HEK293T (cell line): ENCODE measurements around the gene HIGD1B.

Source experiments
- CTCF ChIA-PET: fragments of 350-600 bp; formaldehyde crosslinking; extraction: SDS; loops from one replicate; lab custom pipeline; 2021; ENCODE audit warnings: antibody characterized with exemption, inconsistent platforms; lab: Yijun Ruan, JAX
- POLR2A ChIA-PET: fragments of 350-600 bp; formaldehyde crosslinking; extraction: SDS; loops from one replicate; lab custom pipeline; 2020; ENCODE audit warnings: antibody characterized with exemption, inconsistent platforms; lab: Yijun Ruan, JAX
- DNase-seq: peaks from one replicate; pipeline ENCODE4 v3.0.0; 2012; ENCODE audit warnings: mixed read lengths; ENCODE audit errors: extremely low spot score
- ARNT ChIP-seq: fragments of 450-650 bp; IDR thresholded peaks from 2 replicates; pipeline ENCODE4 v1.6.1; 2017; ENCODE audit warnings: mild to moderate bottlenecking
- BHLHE40 ChIP-seq: fragments of 450-650 bp; IDR thresholded peaks from 2 replicates; pipeline ENCODE4 v1.6.1; 2016; ENCODE audit warnings: mild to moderate bottlenecking, moderate library complexity, borderline replicate concordance
- CTBP1 ChIP-seq: fragments of 450-650 bp; IDR thresholded peaks from 2 replicates; pipeline ENCODE4 v1.6.1; 2016; ENCODE audit warnings: borderline replicate concordance
- ELF4 ChIP-seq: fragments of 450-650 bp; IDR thresholded peaks from 2 replicates; pipeline ENCODE4 v1.6.1; 2017; ENCODE audit warnings: antibody characterized with exemption
- FOXA1 ChIP-seq: fragments of 450-650 bp; IDR thresholded peaks from 2 replicates; pipeline ENCODE4 v1.6.1; 2016; ENCODE audit warnings: mild to moderate bottlenecking
- FOXK2 ChIP-seq: fragments of 450-650 bp; IDR thresholded peaks from 2 replicates; pipeline ENCODE4 v1.6.1; 2016; ENCODE audit warnings: mild to moderate bottlenecking
- FOXM1 ChIP-seq: fragments of 450-650 bp; IDR thresholded peaks from 2 replicates; pipeline ENCODE4 v1.6.1; 2017; ENCODE audit warnings: mild to moderate bottlenecking, borderline replicate concordance
- HDGF ChIP-seq: fragments of 450-650 bp; IDR thresholded peaks from 2 replicates; pipeline ENCODE4 v1.6.1; 2017; ENCODE audit warnings: antibody characterized with exemption, borderline replicate concordance
- L3MBTL2 ChIP-seq: fragments of 450-650 bp; conservative IDR thresholded peaks from 2 replicates; pipeline ENCODE4 v1.6.1; 2016; ENCODE audit warnings: mild to moderate bottlenecking
- LEF1 ChIP-seq: fragments of 450-650 bp; IDR thresholded peaks from 2 replicates; pipeline ENCODE4 v1.6.1; 2017; ENCODE audit warnings: mild to moderate bottlenecking, borderline replicate concordance
- NFRKB ChIP-seq: fragments of 450-650 bp; IDR thresholded peaks from 2 replicates; pipeline ENCODE4 v1.6.1; 2016; ENCODE audit warnings: mild to moderate bottlenecking, moderate library complexity
- PKNOX1 ChIP-seq: fragments of 450-650 bp; IDR thresholded peaks from 2 replicates; pipeline ENCODE4 v1.6.1; 2016
- SP1 ChIP-seq: fragments of 450-650 bp; IDR thresholded peaks from 2 replicates; pipeline ENCODE4 v1.6.1; 2017
- SUZ12 ChIP-seq: fragments of 450-650 bp; IDR thresholded peaks from 2 replicates; pipeline ENCODE4 v1.6.1; 2016; ENCODE audit warnings: mild to moderate bottlenecking
- TARDBP ChIP-seq: fragments of 450-650 bp; IDR thresholded peaks from 2 replicates; pipeline ENCODE4 v1.6.1; 2016
- ZNF384 ChIP-seq: fragments of 450-650 bp; IDR thresholded peaks from 2 replicates; pipeline ENCODE4 v1.6.1; 2016

The HIGD1B gene

DNA sequence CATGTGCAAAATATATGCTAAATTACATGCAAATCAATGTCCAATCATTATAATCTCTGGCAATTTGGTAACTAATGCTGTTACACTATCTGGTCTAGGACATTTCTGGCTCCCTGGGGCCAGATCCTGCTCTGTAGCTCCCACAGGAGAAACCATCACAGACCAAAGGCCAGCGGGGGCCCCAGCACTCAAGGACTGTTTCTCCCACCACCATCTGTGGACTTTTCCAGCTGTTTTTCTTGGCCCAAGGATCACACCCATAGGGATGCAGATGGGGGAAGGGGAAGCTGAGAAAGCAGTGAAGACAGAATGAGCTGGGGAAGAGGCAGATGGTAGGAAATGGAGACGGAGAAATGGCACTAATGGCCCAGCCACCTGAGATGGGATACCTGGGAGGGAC, at the start of gene HIGD1B:
Gene HIGD1B, plus strand, starts transcription at position 298 of the 400 bp plus-strand sequence. CDS start 270 bp downstream, outside the sequence.
- no peak for DNase-seq
- TF ChIP-seq SP1 (no peak), FOXA1 (no peak), FOXK2 (no peak), BHLHE40 (no peak), ELF4 (no peak), HDGF (no peak), TARDBP (no peak), NFRKB (no peak), FOXM1 (no peak), ZNF384 (no peak)
- CTCF ChIA-PET, result no interaction called here
- POLR2A ChIA-PET, result no interaction called here

DNA sequence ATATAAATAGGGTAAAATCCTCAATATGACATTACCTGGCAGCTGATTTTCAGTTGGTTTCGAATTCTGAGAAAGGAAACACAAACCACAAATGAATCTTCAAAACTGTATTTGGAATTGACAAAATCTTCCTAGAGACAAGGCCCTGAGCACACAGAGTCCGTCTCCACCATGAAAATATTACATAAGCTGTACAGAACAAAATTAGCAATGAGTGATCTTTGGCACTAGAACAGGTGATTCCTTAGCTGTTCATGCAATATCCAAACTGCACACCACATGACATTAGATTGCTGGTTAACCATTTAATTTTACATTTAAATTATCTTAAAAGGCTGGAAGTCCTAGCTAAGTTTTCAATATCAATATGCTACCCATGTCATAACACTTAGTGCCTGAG, 49.3 kb upstream of the HIGD1B start:
- POLR2A ChIA-PET, result interaction anchor here (1.0 kb wide), 1 partner anchor 19 kb away, joined by 3 read pairs; no protein-coding TSS in a partner anchor
- no peak for DNase-seq
- TF ChIP-seq ZNF384 (no peak), ARNT (no peak), CTBP1 (no peak), ELF4 (no peak), SP1 (no peak), BHLHE40 (no peak), HDGF (no peak), LEF1 (no peak), FOXK2 (no peak)
- CTCF ChIA-PET, result interaction anchor here (1.2 kb wide), 1 partner anchor 337 kb away, joined by 3 read pairs; the partner anchor contains the start of gene ACBD4

DNA sequence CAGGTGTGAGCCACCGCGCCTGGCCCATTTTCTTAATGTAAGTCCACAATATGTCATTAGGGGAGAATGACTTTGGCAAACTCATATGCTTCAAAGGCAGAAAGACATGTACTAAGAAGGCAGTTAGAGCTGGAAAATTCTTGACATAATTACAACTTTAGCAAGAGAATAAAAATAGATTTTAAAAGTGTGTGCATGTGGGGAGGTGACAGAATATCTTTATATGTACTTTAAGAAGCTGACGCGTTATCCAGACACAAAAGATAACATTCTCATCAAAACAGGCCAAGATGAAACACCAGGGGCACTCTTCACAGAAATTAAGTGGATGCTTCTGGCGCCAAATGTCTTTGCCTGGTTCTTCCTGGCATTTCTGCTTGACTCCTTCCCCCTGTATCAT, 45.8 kb upstream of the HIGD1B start:
- no peak for TF ChIP-seq ELF4
- no peak for TF ChIP-seq TARDBP
- TF ChIP-seq LEF1, result no peak
- TF ChIP-seq SP1, result no peak
- TF ChIP-seq BHLHE40, result no peak
- TF ChIP-seq FOXM1, result no peak
- no peak for TF ChIP-seq FOXA1
- TF ChIP-seq L3MBTL2, result no peak
- no peak for TF ChIP-seq ZNF384
- no peak for TF ChIP-seq NFRKB
- no peak for TF ChIP-seq SUZ12
- no peak for TF ChIP-seq PKNOX1
- no peak for TF ChIP-seq FOXK2
- TF ChIP-seq CTBP1, result no peak
- no peak for TF ChIP-seq ARNT
- no peak for TF ChIP-seq HDGF
- ChIA-PET POLR2A (interaction anchor here (1.0 kb wide), 1 partner anchor 25 kb away, joined by 3 read pairs; no protein-coding TSS in a partner anchor), CTCF (no interaction called here)
- no peak for DNase-seq

DNA sequence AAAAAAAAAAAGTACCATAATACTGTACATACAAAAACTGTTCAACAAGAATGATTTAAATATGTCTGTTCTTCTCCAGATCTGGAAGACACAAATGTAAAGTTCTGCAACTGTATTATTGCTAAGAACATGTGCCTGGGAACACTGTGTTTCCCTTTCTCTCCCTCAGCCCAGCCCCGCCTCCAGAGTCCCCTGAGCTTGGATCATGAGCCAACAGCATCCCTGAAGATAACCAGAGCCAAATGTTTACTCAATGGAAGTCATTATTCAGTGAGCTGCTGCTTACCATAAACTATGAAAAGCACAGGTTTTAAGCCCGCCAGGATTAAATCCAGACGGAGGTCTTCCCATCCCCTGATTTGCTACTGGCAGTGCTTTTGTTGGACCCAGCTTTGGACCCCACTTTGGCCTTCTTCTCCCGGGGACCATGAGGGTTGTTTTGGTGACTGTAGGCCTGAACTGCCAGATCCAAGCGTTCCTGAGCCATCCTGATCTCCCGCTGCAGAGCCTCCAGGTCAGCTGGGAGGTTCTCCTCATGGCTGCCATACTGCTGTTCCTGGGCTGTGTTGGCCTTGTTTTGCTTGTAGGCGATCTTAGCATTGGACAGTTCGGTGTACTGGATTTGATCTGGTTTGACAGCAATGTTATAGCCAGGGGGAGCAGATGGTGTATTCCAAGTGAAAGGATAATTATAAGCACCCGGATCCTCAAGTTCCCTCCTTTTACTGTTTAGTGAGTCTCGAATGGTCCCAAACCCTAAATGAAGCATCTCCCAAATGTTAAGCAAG, 43.2 kb upstream of the HIGD1B start:
- no peak for DNase-seq
- POLR2A ChIA-PET, result no interaction called here
- TF ChIP-seq ELF4, result no peak
- no peak for TF ChIP-seq LEF1
- no peak for TF ChIP-seq PKNOX1
- TF ChIP-seq CTBP1, result no peak
- TF ChIP-seq BHLHE40, result no peak
- no peak for TF ChIP-seq HDGF
- no peak for TF ChIP-seq L3MBTL2
- TF ChIP-seq SUZ12, result no peak
- TF ChIP-seq FOXA1, result no peak
- TF ChIP-seq FOXM1, result no peak
- TF ChIP-seq SP1, result no peak
- TF ChIP-seq NFRKB, result no peak
- TF ChIP-seq FOXK2, result no peak
- no peak for TF ChIP-seq TARDBP
- TF ChIP-seq ARNT, result no peak
- CTCF ChIA-PET, result no interaction called here

DNA sequence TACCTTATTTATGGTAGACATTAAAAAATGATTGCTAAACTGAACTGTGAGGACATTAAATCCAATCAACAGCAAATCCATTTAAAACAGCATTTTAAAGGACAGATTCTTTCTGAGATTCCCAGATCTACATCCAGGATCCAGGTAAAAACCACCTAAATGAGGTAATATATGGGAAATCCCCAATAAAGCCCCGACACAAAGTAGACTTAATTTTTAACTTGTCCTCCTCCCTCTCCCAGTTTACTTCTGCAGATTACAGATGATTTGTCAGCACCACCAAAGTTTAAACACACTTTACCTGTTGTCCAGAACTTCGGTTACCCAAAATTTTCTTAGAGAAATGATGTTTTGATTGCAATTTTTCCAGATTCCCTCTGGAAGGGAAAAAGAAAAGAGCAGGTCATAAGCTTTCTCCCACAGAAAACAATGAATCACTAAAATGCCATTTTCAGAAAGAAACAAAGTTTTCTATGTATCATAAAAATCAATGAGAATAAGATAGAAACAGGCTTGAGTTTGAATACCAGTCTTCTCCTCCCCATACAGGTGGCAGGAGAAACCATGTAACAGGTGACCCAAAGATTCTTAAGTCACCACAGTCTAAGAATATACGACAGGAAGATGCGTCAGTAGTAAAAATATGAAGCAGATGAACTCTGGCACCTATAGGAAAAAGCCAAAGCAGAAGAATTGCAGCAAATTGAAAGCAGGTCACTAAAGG, 40.4 kb upstream of the HIGD1B start:
- ChIA-PET CTCF (no interaction called here), POLR2A (interaction anchor here (0.9 kb wide), 1 partner anchor 10 kb away, joined by 3 read pairs; no protein-coding TSS in a partner anchor)
- TF ChIP-seq BHLHE40 (no peak), ZNF384 (no peak), HDGF (no peak), NFRKB (no peak), ARNT (no peak), ELF4 (no peak), TARDBP (no peak), PKNOX1 (no peak), FOXK2 (no peak), L3MBTL2 (no peak), LEF1 (no peak), FOXA1 (no peak), CTBP1 (no peak), FOXM1 (no peak)
- no peak for DNase-seq
